Gastrocnemius medialis (tissue), 4 donors: ENCODE results near the gene ARFGAP2. TPM values are rescaled to one million over a fixed set of nuclear protein-coding genes. Genes with fewer than 3 reads are reported as not detected.

Experiments used
- ATAC-seq, 2 donors: fragments of 150-250 bp; one replicate each; pipeline ENCODE4 v1.9.1; 2016
- DNase-seq, 2 donors: peaks; one replicate each; pipeline ENCODE4 v3.0.0-alpha.2; 2019
- H3K27ac ChIP-seq, 4 donors: fragments of 200-600 bp; sonication (generic); 1 replicate in 1 of 4; 2 replicates in 3 of 4; pipeline ENCODE4 v1.5.1; 2016 to 2018; ENCODE audit warnings: mild to moderate bottlenecking in 2 of 4, moderate library complexity in 1 of 4
- H3K27me3 ChIP-seq, 3 donors: fragments of 200-600 bp; sonication (generic) in 2 of 3; 1 replicate in 1 of 3; 2 replicates in 2 of 3; pipeline versions ENCODE4 v1.5.1 to v1.6.0; 2016 to 2019; ENCODE audit warnings: mild to moderate bottlenecking in 1 of 3, moderate library complexity in 1 of 3
- H3K36me3 ChIP-seq, 2 donors: fragments of 200-600 bp; sonication (generic) in 1 of 2; one replicate each; pipeline ENCODE4 v1.5.1; 2017 to 2018
- H3K4me1 ChIP-seq, 2 donors: fragments of 200-600 bp; sonication (generic) in 1 of 2; one replicate each; pipeline ENCODE4 v1.5.1; 2016 to 2017; ENCODE audit warnings: mild to moderate bottlenecking in 2 of 2
- H3K4me3 ChIP-seq, 4 donors: fragments of 200-600 bp; sonication (generic) in 3 of 4; 1 replicate in 1 of 4; 2 replicates in 3 of 4; pipeline ENCODE4 v1.5.1; 2016 to 2019; ENCODE audit warnings: mild to moderate bottlenecking in 2 of 4
- H3K9me3 ChIP-seq, 3 donors: fragments of 200-600 bp; sonication (generic) in 2 of 3; 1 replicate in 1 of 3; 2 replicates in 2 of 3; pipeline ENCODE4 v1.5.1; 2016 to 2019
- POLR2A ChIP-seq, 2 donors: fragments of 450-650 bp; IDR thresholded peaks; one replicate each; pipeline ENCODE4 v1.6.1; 2017; ENCODE audit warnings: antibody characterized with exemption in 2 of 2, mild to moderate bottlenecking in 2 of 2, moderate library complexity in 2 of 2
- in situ Hi-C, 4 donors: fragments of 200-750 bp; cut with MboI; loops; one replicate each; pipeline versions ENCODE4 v1.15.0 to v1.8.0; 2017; ENCODE audit warnings: low sequenced_read_pairs in 4 of 4
- intact Hi-C: fragments of 100-400 bp; cut with DNase I; formaldehyde crosslinking; loops from one replicate; pipeline ENCODE4 v1.15.1; 2023; ENCODE audit warnings: low total_unique reads
- total RNA-seq, 4 donors: library from RNA; depleted of rRNA; stranded (reverse); fragments of >200 nt; gene quantifications; one replicate each; pipeline versions ENCODE4 v1.1.0 to v1.2.3, GENCODE V29; 2016
- TF ChIP-seq, protein P1 (sequence below), 5 experiments: fragments of 450-650 bp in 3 of 5; fragments of 200-600 bp in 2 of 5; sonication (generic) in 2 of 5; IDR thresholded peaks in 4 of 5; conservative IDR thresholded peaks in 1 of 5; 1 replicate in 4 of 5; 2 replicates in 1 of 5; pipeline ENCODE4 v1.5.1; 2016 to 2019; ENCODE audit warnings: antibody characterized with exemption in 5 of 5, mild to moderate bottlenecking in 3 of 5, moderate library complexity in 3 of 5

The ARFGAP2 gene
- total RNA-seq, 4 donors from 2014 or later: 120 to 165 (median 142) TPM

DNA sequence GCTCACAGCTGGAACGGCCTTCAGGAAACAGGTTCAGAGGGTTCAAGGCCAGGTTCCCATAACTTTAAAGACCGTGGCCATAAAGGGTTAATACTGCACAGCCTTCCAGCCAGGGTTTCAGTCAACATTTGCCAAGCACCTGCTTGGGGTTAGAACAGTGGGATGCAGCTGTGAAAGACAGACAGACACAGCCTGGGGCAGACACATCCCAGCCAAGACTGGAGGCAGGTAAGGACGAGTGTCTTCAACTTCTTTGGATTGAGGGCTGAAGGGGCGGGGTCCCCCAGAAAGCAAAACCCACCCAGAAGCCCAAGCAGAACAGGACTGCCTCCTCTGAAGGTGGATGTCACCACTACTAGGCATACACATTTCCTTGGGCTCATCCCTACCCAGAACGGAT, 14.3 kb downstream of the ARFGAP2 start:
- H3K4me3 ChIP-seq: no peak overlapping the region
- H3K9me3 ChIP-seq: no peaks in the 10 kb centered on the region
- intact Hi-C loops: loop anchor here (5.0 kb wide), 1 partner anchor 195 kb away; no protein-coding TSS in a partner anchor
- ATAC-seq (no peak), DNase-seq (no peak)
- peak overlapping the region in 1 of 4 donors; percentile 18 for H3K27ac ChIP-seq
- H3K27me3 ChIP-seq: no peaks in the 10 kb centered on the region
- peaks cover 4 to 42% of the 10 kb centered on the region in 2 donors for H3K36me3 ChIP-seq
- H3K4me1 ChIP-seq: peaks cover 4 to 13% of the 10 kb centered on the region in 2 donors
- TF ChIP-seq, protein P1, sequence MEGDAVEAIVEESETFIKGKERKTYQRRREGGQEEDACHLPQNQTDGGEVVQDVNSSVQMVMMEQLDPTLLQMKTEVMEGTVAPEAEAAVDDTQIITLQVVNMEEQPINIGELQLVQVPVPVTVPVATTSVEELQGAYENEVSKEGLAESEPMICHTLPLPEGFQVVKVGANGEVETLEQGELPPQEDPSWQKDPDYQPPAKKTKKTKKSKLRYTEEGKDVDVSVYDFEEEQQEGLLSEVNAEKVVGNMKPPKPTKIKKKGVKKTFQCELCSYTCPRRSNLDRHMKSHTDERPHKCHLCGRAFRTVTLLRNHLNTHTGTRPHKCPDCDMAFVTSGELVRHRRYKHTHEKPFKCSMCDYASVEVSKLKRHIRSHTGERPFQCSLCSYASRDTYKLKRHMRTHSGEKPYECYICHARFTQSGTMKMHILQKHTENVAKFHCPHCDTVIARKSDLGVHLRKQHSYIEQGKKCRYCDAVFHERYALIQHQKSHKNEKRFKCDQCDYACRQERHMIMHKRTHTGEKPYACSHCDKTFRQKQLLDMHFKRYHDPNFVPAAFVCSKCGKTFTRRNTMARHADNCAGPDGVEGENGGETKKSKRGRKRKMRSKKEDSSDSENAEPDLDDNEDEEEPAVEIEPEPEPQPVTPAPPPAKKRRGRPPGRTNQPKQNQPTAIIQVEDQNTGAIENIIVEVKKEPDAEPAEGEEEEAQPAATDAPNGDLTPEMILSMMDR (IDR thresholded peaks at IDR 0.05 in 4 of 5, conservative IDR thresholded peaks at IDR 0.05 in 1 of 5): no peak
- no peak for TF ChIP-seq POLR2A (IDR thresholded peaks at IDR 0.05)
- in situ Hi-C loops: no loop called here

DNA sequence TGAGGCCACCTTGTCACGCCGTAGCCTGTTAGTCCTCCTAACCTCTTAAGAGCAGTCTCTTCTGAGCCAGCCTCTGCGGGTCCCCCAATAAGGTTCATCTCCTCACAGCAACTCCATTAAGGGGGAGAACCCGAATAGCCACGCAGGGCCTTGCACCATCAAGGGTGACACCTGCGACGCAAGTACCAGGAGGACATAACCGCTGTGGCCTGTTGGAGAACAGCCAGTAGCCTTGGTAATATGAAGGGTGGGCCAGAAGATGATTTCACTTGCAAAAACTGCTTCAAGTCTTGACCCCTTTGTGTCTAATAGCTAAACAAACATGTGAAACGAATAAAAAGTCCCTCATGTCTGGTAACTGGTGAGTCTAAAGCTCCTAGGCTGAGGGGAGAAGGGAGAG, 14.8 kb downstream of the ARFGAP2 start:
- intact Hi-C loops: loop anchor here (5.0 kb wide), 1 partner anchor 195 kb away; no protein-coding TSS in a partner anchor
- peaks cover 2 to 37% of the 10 kb centered on the region in 2 donors for H3K36me3 ChIP-seq
- ATAC-seq: no peak
- H3K27ac ChIP-seq: peak overlapping the region in 2 of 4 donors; percentile 1 to 18
- no peak for DNase-seq
- TF ChIP-seq, protein P1 (IDR thresholded peaks at IDR 0.05 in 4 of 5, conservative IDR thresholded peaks at IDR 0.05 in 1 of 5): no peak
- no peaks in the 10 kb centered on the region for H3K27me3 ChIP-seq
- H3K4me1 ChIP-seq: peaks cover 4 to 13% of the 10 kb centered on the region in 2 donors
- H3K4me3 ChIP-seq: no peak overlapping the region
- in situ Hi-C loops: no loop called here
- H3K9me3 ChIP-seq: no peaks in the 10 kb centered on the region

DNA sequence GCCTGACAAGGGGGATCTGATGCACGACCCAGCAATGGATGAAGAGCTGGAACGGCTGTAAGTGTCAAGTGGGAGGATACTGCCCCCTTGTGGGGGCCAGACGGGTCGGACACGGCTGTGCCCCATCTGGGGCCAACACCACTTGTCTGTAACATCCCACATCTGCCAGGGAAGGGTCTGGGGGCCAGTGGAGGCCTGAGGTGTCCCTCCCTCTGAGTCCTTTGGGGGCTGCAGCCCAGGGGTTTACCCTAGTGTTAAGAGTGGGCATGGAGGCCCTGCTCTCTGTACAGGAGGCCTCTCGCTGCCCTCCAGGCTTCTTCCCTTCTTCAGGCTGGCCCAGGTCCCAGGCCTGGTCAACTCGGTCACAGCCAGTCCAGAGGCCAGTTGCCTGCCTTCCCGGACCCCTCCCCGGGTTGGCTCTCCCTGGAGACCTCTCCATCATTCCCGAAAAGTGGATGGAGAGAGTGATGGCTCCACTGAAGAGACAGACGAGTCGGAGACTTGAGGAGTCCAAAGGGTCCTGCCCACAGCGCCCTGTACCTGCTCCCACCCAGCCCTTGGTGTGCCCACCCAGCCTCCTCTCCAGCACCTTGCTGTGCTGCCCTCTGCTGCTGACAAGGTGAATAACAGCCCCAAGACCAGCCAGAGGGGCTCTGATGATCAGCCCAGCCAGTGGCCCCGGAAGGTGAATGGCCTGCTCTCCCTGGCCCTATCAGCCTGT, 15.4 kb downstream of the ARFGAP2 start:
- peak in 1 of 2 donors; percentile 62 for DNase-seq
- intact Hi-C loops (loop anchor here (5.0 kb wide), 1 partner anchor 196 kb away; no protein-coding TSS in a partner anchor), in situ Hi-C loops (no loop called here)
- ATAC-seq: peak; percentile 45 to 65
- Histone ChIP-seq H3K27me3 (no peaks in the 10 kb centered on the region), H3K4me1 (peaks cover 4 to 13% of the 10 kb centered on the region in 2 donors), H3K9me3 (no peaks in the 10 kb centered on the region), H3K27ac (peak overlapping the region in 2 of 4 donors; percentile 1 to 32), H3K4me3 (no peak overlapping the region), H3K36me3 (peaks cover 0 to 31% of the 10 kb centered on the region in 2 donors)
- TF ChIP-seq POLR2A (IDR thresholded peaks at IDR 0.05): no peak
- TF ChIP-seq, protein P1 (IDR thresholded peaks at IDR 0.05 in 4 of 5, conservative IDR thresholded peaks at IDR 0.05 in 1 of 5): peak; percentile 48 to 61 (median 55)

DNA sequence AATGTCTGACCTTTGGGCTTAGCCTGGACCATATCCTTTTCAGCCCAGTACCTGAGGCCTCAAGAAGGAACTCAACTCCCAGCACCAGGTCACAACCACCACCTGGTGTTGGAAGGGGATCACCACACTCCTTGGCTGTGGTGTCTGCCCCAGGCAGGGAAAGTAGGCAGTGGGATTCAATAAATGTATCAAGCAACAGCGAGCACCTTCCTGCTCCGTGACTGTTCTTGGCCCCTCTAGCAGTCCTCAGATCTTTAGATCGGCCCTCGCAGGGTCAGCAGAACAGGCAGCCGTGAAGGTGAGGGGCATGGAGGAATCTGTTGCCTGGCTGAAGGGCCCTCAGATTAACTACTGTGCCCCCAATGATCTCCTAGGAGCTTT, 15.9 kb downstream of the ARFGAP2 start:
- in situ Hi-C loops: no loop called here
- Histone ChIP-seq H3K4me3 (no peak overlapping the region), H3K9me3 (no peaks in the 10 kb centered on the region), H3K36me3 (peaks cover 0 to 25% of the 10 kb centered on the region in 2 donors), H3K27ac (no peak overlapping the region), H3K27me3 (no peaks in the 10 kb centered on the region), H3K4me1 (peaks cover 4 to 13% of the 10 kb centered on the region in 2 donors)
- intact Hi-C loops: loop anchor here (5.0 kb wide), 1 partner anchor 197 kb away; no protein-coding TSS in a partner anchor
- no peak for DNase-seq
- TF ChIP-seq POLR2A (IDR thresholded peaks at IDR 0.05): no peak
- TF ChIP-seq, protein P1 (IDR thresholded peaks at IDR 0.05 in 4 of 5, conservative IDR thresholded peaks at IDR 0.05 in 1 of 5): no peak
- no peak for ATAC-seq
